Measurements from ENCODE around the gene IL4R.
"Not testable (repeated sequence)": the region's sequence is repeated elsewhere in the genome, so short reads cannot be mapped to it uniquely, and the experiment has no call there.

IL4R gene

GRCh38 chr16:27288313-27288712 lies 25.5 kb upstream of the IL4R start:
- not testable (repeated sequence) for H2BK15ac ChIP-seq (ENCODE audit: low read length); H3K27ac ChIP-seq (replicated peaks; ENCODE audit: low read length); H3K4me3 ChIP-seq (ENCODE audit: low read length in 2 of 2); H3K14ac ChIP-seq (ENCODE audit: low read length); H2BK5ac ChIP-seq (ENCODE audit: low read length); H4K91ac ChIP-seq (ENCODE audit: low read depth, low read length, poor library complexity); H2AFZ ChIP-seq (ENCODE audit: low read length); H3K4ac ChIP-seq (ENCODE audit: low read length); H3K79me1 ChIP-seq (ENCODE audit: low read depth, low read length); H3K9ac ChIP-seq (ENCODE audit: low read depth, low read length, poor library complexity); H3K4me1 ChIP-seq (ENCODE audit: control insufficient read depth in 2 of 2, insufficient read depth in 1 of 2, low read depth in 1 of 2, low read length in 2 of 2); H3K36me3 ChIP-seq (replicated peaks in 1 of 2; ENCODE audit: control insufficient read depth in 2 of 2, insufficient read depth in 2 of 2, low read length in 2 of 2); DNase-seq (ENCODE audit: low spot score); H2BK12ac ChIP-seq (ENCODE audit: low read length); H3K18ac ChIP-seq (ENCODE audit: low read length); H3K4me2 ChIP-seq (ENCODE audit: insufficient read depth, low read length, poor library complexity, severe bottlenecking); H2AK5ac ChIP-seq (ENCODE audit: low read depth, low read length); H4K8ac ChIP-seq (ENCODE audit: low read depth, low read length); H2BK120ac ChIP-seq (ENCODE audit: low read depth, low read length); H3K9me3 ChIP-seq (replicated peaks in 1 of 2; ENCODE audit: control insufficient read depth in 2 of 2, insufficient read depth in 1 of 2, low read depth in 1 of 2, low read length in 2 of 2); H3K27me3 ChIP-seq (ENCODE audit: control insufficient read depth in 3 of 3, insufficient read depth in 3 of 3, low read depth in 1 of 3, low read length in 3 of 3); H3K23ac ChIP-seq (ENCODE audit: low read depth, low read length, poor library complexity)
- no CpG with 5 or more reads among the region's 6 CpGs for WGBS, 2 donors (ENCODE audit: extremely low coverage in 2 of 2, insufficient read length in 2 of 2, insufficient replicate concordance in 1 of 2)

GRCh38 chr16:27289669-27290068 lies 24.1 kb upstream of the IL4R start:
- H3K36me3 ChIP-seq (replicated peaks in 1 of 2; ENCODE audit: control insufficient read depth in 2 of 2, insufficient read depth in 2 of 2, low read length in 2 of 2), result no peaks in the 10 kb centered on the region
- H2BK12ac ChIP-seq (ENCODE audit: low read length), result no peak overlapping the region
- H3K79me1 ChIP-seq (ENCODE audit: low read depth, low read length), result no peaks in the 10 kb centered on the region
- H3K4me2 ChIP-seq (ENCODE audit: insufficient read depth, low read length, poor library complexity, severe bottlenecking), result no peak overlapping the region
- H3K23ac ChIP-seq (ENCODE audit: low read depth, low read length, poor library complexity), result no peak overlapping the region
- no peak overlapping the region for H2AK5ac ChIP-seq (ENCODE audit: low read depth, low read length)
- no peak overlapping the region for H3K14ac ChIP-seq (ENCODE audit: low read length)
- H3K4me1 ChIP-seq (ENCODE audit: control insufficient read depth in 2 of 2, insufficient read depth in 1 of 2, low read depth in 1 of 2, low read length in 2 of 2), result peaks cover 0 to 1% of the 10 kb centered on the region in 2 donors
- no peaks in the 10 kb centered on the region for H3K9me3 ChIP-seq (replicated peaks in 1 of 2; ENCODE audit: control insufficient read depth in 2 of 2, insufficient read depth in 1 of 2, low read depth in 1 of 2, low read length in 2 of 2)
- no CpG with 5 or more reads among the region's 6 CpGs for WGBS, 2 donors (ENCODE audit: extremely low coverage in 2 of 2, insufficient read length in 2 of 2, insufficient replicate concordance in 1 of 2)
- H4K91ac ChIP-seq (ENCODE audit: low read depth, low read length, poor library complexity), result no peak overlapping the region
- peaks cover 0 to 5% (median 0%) of the 10 kb centered on the region in 3 experiments for H3K27me3 ChIP-seq (ENCODE audit: control insufficient read depth in 3 of 3, insufficient read depth in 3 of 3, low read depth in 1 of 3, low read length in 3 of 3)
- H3K4me3 ChIP-seq (ENCODE audit: low read length in 2 of 2), result no peak overlapping the region
- H2BK120ac ChIP-seq (ENCODE audit: low read depth, low read length), result no peak overlapping the region
- no peak for DNase-seq (ENCODE audit: low spot score)
- no peak overlapping the region for H3K9ac ChIP-seq (ENCODE audit: low read depth, low read length, poor library complexity)
- no peak overlapping the region for H4K8ac ChIP-seq (ENCODE audit: low read depth, low read length)
- H2BK15ac ChIP-seq (ENCODE audit: low read length), result no peak overlapping the region
- H3K18ac ChIP-seq (ENCODE audit: low read length), result no peak overlapping the region
- H3K27ac ChIP-seq (replicated peaks; ENCODE audit: low read length), result no peak overlapping the region
- no peak overlapping the region for H2BK5ac ChIP-seq (ENCODE audit: low read length)
- H2AFZ ChIP-seq (ENCODE audit: low read length), result no peak overlapping the region
- no peak overlapping the region for H3K4ac ChIP-seq (ENCODE audit: low read length)

GRCh38 chr16:27290562-27290961 lies 23.2 kb upstream of the IL4R start:
- Histone ChIP-seq H2BK12ac (ENCODE audit: low read length) (no peak overlapping the region), H2BK120ac (ENCODE audit: low read depth, low read length) (no peak overlapping the region), H3K79me1 (ENCODE audit: low read depth, low read length) (no peaks in the 10 kb centered on the region), H3K4me3 (ENCODE audit: low read length in 2 of 2) (no peak overlapping the region), H3K4ac (ENCODE audit: low read length) (no peak overlapping the region), H3K18ac (ENCODE audit: low read length) (no peak overlapping the region), H2AK5ac (ENCODE audit: low read depth, low read length) (no peak overlapping the region), H3K9me3 (replicated peaks in 1 of 2; ENCODE audit: control insufficient read depth in 2 of 2, insufficient read depth in 1 of 2, low read depth in 1 of 2, low read length in 2 of 2) (no peaks in the 10 kb centered on the region), H3K23ac (ENCODE audit: low read depth, low read length, poor library complexity) (no peak overlapping the region), H2BK5ac (ENCODE audit: low read length) (no peak overlapping the region), H3K4me2 (ENCODE audit: insufficient read depth, low read length, poor library complexity, severe bottlenecking) (no peak overlapping the region), H2BK15ac (ENCODE audit: low read length) (no peak overlapping the region), H3K9ac (ENCODE audit: low read depth, low read length, poor library complexity) (no peak overlapping the region), H4K8ac (ENCODE audit: low read depth, low read length) (no peak overlapping the region), H2AFZ (ENCODE audit: low read length) (no peak overlapping the region), H3K27ac (replicated peaks; ENCODE audit: low read length) (no peak overlapping the region), H3K14ac (ENCODE audit: low read length) (no peak overlapping the region), H3K4me1 (ENCODE audit: control insufficient read depth in 2 of 2, insufficient read depth in 1 of 2, low read depth in 1 of 2, low read length in 2 of 2) (no peaks in the 10 kb centered on the region), H4K91ac (ENCODE audit: low read depth, low read length, poor library complexity) (no peak overlapping the region), H3K27me3 (ENCODE audit: control insufficient read depth in 3 of 3, insufficient read depth in 3 of 3, low read depth in 1 of 3, low read length in 3 of 3) (peaks cover 0 to 5% (median 0%) of the 10 kb centered on the region in 3 experiments), H3K36me3 (replicated peaks in 1 of 2; ENCODE audit: control insufficient read depth in 2 of 2, insufficient read depth in 2 of 2, low read length in 2 of 2) (no peaks in the 10 kb centered on the region)
- no peak for DNase-seq (ENCODE audit: low spot score)

- Histone ChIP-seq H3K27me3 (ENCODE audit: control insufficient read depth in 3 of 3, insufficient read depth in 3 of 3, low read depth in 1 of 3, low read length in 3 of 3) (peaks cover 0 to 5% (median 0%) of the 10 kb centered on the region in 3 experiments), H3K9ac (ENCODE audit: low read depth, low read length, poor library complexity) (no peak overlapping the region), H3K14ac (ENCODE audit: low read length) (peak overlapping the region; percentile 32), H2BK120ac (ENCODE audit: low read depth, low read length) (no peak overlapping the region), H3K23ac (ENCODE audit: low read depth, low read length, poor library complexity) (no peak overlapping the region), H2BK12ac (ENCODE audit: low read length) (no peak overlapping the region), H3K4me1 (ENCODE audit: control insufficient read depth in 2 of 2, insufficient read depth in 1 of 2, low read depth in 1 of 2, low read length in 2 of 2) (no peaks in the 10 kb centered on the region), H3K4ac (ENCODE audit: low read length) (no peak overlapping the region), H3K36me3 (replicated peaks in 1 of 2; ENCODE audit: control insufficient read depth in 2 of 2, insufficient read depth in 2 of 2, low read length in 2 of 2) (no peaks in the 10 kb centered on the region), H3K9me3 (replicated peaks in 1 of 2; ENCODE audit: control insufficient read depth in 2 of 2, insufficient read depth in 1 of 2, low read depth in 1 of 2, low read length in 2 of 2) (no peaks in the 10 kb centered on the region), H2BK15ac (ENCODE audit: low read length) (no peak overlapping the region), H3K4me2 (ENCODE audit: insufficient read depth, low read length, poor library complexity, severe bottlenecking) (no peak overlapping the region), H3K79me1 (ENCODE audit: low read depth, low read length) (no peaks in the 10 kb centered on the region), H4K8ac (ENCODE audit: low read depth, low read length) (no peak overlapping the region), H3K18ac (ENCODE audit: low read length) (no peak overlapping the region), H2AFZ (ENCODE audit: low read length) (no peak overlapping the region), H4K91ac (ENCODE audit: low read depth, low read length, poor library complexity) (no peak overlapping the region), H2AK5ac (ENCODE audit: low read depth, low read length) (no peak overlapping the region), H3K27ac (replicated peaks; ENCODE audit: low read length) (no peak overlapping the region), H2BK5ac (ENCODE audit: low read length) (no peak overlapping the region), H3K4me3 (ENCODE audit: low read length in 2 of 2) (no peak overlapping the region)
- WGBS, 2 donors (ENCODE audit: extremely low coverage in 2 of 2, insufficient read length in 2 of 2, insufficient replicate concordance in 1 of 2), result no CpG with 5 or more reads among the region's 5 CpGs
- no peak for DNase-seq (ENCODE audit: low spot score)
Observed at GRCh38 chr16:27291106-27291505, 22.7 kb upstream of the IL4R start.
